Measurements from ENCODE around the gene CCKAR. TPM values are rescaled to one million over a fixed set of nuclear protein-coding genes. Genes with fewer than 3 reads are reported as not detected.

The CCKAR gene
- total RNA-seq, 2 donors from 2014 or later, result 1.2 TPM; not detected in 1

DNA sequence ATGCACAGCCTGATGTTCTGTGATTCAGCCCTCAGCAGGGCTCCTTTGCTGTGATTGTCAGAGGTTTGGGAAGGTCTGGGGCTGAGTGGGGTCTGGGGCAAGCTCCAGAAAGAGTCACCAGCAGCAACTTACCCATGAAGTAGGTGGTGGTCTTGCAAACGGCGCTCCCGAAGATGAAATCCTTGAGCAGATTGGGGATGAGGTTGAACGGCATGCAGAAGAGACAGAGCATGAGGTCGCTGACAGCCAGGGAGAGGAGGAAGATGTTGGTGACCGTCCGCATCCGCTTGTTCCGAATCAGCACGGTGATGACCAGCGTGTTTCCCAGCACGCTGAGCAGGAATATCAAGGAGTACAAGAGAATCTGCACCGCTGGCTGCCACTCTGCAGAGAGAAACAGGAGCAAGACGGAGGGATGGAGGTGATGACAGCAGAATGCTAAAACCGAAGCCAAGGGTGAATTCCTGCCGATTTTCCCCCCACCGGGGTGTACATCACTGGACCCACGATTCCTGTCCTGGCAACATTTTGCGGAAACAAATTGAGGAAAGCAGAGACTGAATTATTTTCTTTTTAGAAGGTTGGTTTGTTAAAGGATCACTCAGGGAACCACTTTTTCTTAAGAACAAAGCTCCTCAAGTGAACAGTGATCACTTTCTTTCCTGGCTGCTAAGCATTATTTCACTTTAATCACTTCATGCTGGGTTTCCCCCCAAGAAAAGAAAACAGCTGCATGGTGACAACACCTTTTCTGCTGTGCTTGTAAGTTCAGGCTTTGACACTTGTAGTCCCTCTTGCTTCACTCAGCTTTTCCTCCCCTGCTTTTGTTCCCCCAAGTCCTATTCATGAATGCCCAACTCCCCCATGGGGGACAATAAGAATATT, 941 bp downstream of the CCKAR start:
- DNase-seq (ENCODE audit: low spot score) (no peak), ATAC-seq (ENCODE audit: insufficient number of reproducible peaks, low FRiP score, low read depth) (no peak)
- Histone ChIP-seq H3K4me3 (no peak overlapping the region), H3K9me3 (no peaks in the 10 kb centered on the region), H3K27me3 (replicated peaks; ENCODE audit: insufficient read depth) (no peaks in the 10 kb centered on the region), H3K36me3 (no peaks in the 10 kb centered on the region), H3K4me1 (ENCODE audit: control insufficient read depth in 1 of 2, low read depth in 2 of 2) (no peaks in the 10 kb centered on the region), H3K27ac (no peak overlapping the region)
- TF ChIP-seq, protein P1, sequence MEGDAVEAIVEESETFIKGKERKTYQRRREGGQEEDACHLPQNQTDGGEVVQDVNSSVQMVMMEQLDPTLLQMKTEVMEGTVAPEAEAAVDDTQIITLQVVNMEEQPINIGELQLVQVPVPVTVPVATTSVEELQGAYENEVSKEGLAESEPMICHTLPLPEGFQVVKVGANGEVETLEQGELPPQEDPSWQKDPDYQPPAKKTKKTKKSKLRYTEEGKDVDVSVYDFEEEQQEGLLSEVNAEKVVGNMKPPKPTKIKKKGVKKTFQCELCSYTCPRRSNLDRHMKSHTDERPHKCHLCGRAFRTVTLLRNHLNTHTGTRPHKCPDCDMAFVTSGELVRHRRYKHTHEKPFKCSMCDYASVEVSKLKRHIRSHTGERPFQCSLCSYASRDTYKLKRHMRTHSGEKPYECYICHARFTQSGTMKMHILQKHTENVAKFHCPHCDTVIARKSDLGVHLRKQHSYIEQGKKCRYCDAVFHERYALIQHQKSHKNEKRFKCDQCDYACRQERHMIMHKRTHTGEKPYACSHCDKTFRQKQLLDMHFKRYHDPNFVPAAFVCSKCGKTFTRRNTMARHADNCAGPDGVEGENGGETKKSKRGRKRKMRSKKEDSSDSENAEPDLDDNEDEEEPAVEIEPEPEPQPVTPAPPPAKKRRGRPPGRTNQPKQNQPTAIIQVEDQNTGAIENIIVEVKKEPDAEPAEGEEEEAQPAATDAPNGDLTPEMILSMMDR (IDR thresholded peaks at IDR 0.05), result no peak

DNA sequence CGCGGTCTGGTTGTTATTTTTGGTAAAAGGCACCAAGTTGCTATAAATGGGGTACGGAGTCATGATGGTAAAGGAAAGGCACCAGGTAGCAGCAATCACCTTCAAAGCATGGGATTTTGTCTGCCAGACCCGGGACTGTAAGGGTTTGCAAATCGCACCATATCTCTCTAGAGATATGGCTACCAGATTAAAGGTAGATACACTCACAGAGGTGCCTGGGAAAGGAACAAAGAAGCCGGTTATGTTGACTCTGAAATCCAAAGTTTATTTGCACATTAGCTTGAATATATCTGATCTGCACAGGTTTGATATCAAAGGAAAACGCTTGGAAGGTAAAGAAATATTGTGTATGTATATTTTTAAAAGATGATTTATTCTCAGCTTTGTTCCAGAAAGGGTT, 4.6 kb downstream of the CCKAR start:
- H3K4me1 ChIP-seq (ENCODE audit: control insufficient read depth in 1 of 2, low read depth in 2 of 2), result no peaks in the 10 kb centered on the region
- ATAC-seq (ENCODE audit: insufficient number of reproducible peaks, low FRiP score, low read depth) (no peak), DNase-seq (ENCODE audit: low spot score) (no peak)
- H3K27me3 ChIP-seq (replicated peaks; ENCODE audit: insufficient read depth), result no peaks in the 10 kb centered on the region
- no peak overlapping the region for H3K4me3 ChIP-seq
- no peaks in the 10 kb centered on the region for H3K9me3 ChIP-seq
- H3K27ac ChIP-seq, result no peak overlapping the region
- TF ChIP-seq, protein P1 (IDR thresholded peaks at IDR 0.05), result no peak
- no peaks in the 10 kb centered on the region for H3K36me3 ChIP-seq

DNA sequence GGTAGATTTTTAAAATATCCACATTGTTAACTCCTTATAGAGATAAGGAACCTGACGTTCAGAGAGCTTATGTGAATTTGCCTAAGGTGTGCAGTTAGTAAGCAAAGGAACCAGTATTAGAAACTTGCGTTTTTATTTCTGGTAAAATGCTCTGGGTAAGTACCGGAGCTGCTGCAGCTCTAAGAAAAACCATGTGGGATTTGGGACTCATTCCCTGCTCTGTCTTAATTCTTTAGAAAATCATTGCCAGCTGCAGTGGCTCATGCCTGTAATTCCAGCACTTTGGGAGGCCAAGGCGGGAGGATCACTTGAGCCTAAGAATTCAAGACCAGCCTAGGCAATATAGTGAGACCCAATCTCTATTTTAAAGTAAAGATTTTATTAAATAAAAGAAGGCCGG, 5.8 kb downstream of the CCKAR start:
- Histone ChIP-seq H3K27me3 (replicated peaks; ENCODE audit: insufficient read depth) (no peaks in the 10 kb centered on the region), H3K36me3 (no peaks in the 10 kb centered on the region), H3K27ac (no peak overlapping the region), H3K4me3 (no peak overlapping the region), H3K9me3 (no peaks in the 10 kb centered on the region), H3K4me1 (ENCODE audit: control insufficient read depth in 1 of 2, low read depth in 2 of 2) (no peaks in the 10 kb centered on the region)
- no peak for ATAC-seq (ENCODE audit: insufficient number of reproducible peaks, low FRiP score, low read depth)
- TF ChIP-seq, protein P1 (IDR thresholded peaks at IDR 0.05), result no peak
- no peak for DNase-seq (ENCODE audit: low spot score)

DNA sequence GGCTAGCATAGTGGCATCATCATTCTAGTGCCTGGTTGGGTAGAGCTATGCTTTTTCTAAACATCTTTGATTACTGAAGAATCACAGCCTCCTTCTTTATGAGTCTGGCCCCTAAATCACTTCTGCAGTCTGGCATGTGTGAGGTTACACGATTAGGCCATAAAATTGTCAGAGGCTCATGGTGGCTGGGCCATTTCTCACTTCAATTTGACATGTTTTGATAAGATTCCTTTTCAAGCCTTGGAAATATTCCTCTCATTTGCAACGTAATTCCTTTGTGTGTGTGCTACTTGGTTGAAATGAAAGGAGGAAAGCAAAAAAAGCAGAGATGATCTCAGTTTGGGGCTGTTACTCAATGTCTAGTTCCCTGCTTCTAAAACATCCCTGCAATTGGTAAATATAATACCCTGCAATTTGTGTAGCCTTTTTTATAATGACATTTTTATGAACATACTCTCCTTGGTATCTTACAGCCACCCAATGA, 6.2 kb downstream of the CCKAR start:
- Histone ChIP-seq H3K4me3 (no peak overlapping the region), H3K9me3 (no peaks in the 10 kb centered on the region), H3K4me1 (ENCODE audit: control insufficient read depth in 1 of 2, low read depth in 2 of 2) (no peaks in the 10 kb centered on the region), H3K27me3 (replicated peaks; ENCODE audit: insufficient read depth) (no peaks in the 10 kb centered on the region), H3K27ac (no peak overlapping the region), H3K36me3 (no peaks in the 10 kb centered on the region)
- no peak for ATAC-seq (ENCODE audit: insufficient number of reproducible peaks, low FRiP score, low read depth)
- TF ChIP-seq, protein P1 (IDR thresholded peaks at IDR 0.05), result no peak
- DNase-seq (ENCODE audit: low spot score), result no peak

DNA sequence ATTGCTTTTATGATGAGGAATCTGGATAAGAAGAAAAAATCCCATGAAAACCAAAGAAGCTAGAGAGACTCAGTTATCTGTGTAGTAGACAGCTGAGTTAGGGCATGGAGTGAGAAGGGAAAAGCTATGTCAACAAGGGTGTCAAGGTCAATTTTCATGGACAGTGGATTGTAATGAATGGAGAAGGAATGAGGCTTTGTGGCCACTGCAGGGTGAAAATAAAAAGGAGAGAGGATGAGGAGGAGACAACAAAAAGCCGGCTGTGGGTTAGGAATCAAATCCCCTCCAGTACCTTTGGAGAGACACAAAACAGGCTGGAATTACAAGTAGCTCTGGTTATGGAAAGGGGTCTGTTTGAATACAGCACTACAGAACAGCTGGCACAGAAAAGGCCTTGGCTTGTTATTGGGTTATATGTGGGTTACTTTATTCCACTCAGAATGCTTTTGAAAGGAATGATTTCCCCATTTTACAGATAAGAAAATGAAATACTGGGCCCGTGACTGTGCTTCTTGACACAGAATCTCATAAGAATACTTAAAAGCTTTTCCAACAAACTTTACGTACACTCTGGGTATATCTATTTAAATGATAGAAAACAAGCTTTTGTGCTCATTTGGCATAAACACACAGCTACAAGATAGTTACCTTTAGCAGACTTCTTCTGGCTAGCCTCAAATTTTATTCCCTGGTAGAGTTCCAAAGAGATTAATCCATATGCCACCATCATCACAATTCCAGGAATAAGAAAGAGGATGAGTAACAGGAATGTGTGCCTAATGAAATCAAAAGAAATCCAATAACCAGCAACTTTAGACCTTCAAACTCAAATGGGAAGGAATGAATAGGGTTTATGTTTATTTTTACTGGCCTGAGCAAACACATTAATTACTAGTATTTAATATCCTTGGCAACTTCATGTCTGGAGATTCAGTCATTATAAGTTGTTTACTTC, 7.5 kb downstream of the CCKAR start:
- TF ChIP-seq, protein P1 (IDR thresholded peaks at IDR 0.05), result no peak
- H3K4me1 ChIP-seq (ENCODE audit: control insufficient read depth in 1 of 2, low read depth in 2 of 2), result no peaks in the 10 kb centered on the region
- H3K27me3 ChIP-seq (replicated peaks; ENCODE audit: insufficient read depth), result no peaks in the 10 kb centered on the region
- H3K4me3 ChIP-seq, result no peak overlapping the region
- DNase-seq (ENCODE audit: low spot score) (no peak), ATAC-seq (ENCODE audit: insufficient number of reproducible peaks, low FRiP score, low read depth) (no peak)
- no peaks in the 10 kb centered on the region for H3K36me3 ChIP-seq
- H3K27ac ChIP-seq, result no peak overlapping the region
- no peaks in the 10 kb centered on the region for H3K9me3 ChIP-seq
